LNCaP clone FGC (cell line): ENCODE data around the gene XCR1.
A peak's percentile ranks its signal among the peaks of the same experiment; 100 is the strongest.

Experiments
- DNase-seq: peaks from one replicate; pipeline ENCODE4 v3.0.0-alpha.2; 2011; ENCODE audit warnings: low read depth
- H3K4me3 ChIP-seq: 2 replicates; pipeline ENCODE4 v1.5.1; 2011; ENCODE audit warnings: mild to moderate bottlenecking, low read depth, low read length, control low read depth
- TF ChIP-seq, protein P1 (sequence below): IDR thresholded peaks from 2 replicates; pipeline ENCODE4 v1.5.1; 2012; ENCODE audit warnings: mild to moderate bottlenecking; ENCODE audit not compliant: control insufficient read depth, insufficient read depth; ENCODE audit errors: extremely low read depth

Gene XCR1

DNA sequence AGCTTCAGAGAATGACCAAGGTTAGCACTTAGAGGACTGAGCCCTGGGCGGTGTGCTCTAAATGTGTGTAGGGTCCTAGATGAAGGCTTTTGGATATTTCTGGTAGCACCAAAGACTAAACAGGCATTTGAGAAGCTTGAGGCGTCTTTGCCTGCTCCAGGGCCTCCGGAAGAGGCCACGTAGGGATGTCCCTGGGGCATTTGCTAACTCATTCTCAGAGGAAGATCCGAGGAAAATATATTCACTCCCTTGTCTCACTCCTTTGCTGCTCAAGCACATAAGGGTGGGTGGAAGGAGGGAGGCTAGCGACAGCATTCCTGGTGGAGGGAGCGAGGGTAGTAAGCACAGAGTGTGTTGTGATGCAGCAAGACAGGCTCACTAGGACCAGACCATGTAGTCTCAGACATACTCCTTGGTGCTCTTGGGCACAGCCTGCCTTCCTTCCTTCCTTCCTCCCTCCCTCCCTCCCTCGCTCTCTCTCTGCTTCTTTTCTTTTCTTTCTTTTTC is 38.5 kb upstream of the XCR1 start:
- TF ChIP-seq, protein P1, sequence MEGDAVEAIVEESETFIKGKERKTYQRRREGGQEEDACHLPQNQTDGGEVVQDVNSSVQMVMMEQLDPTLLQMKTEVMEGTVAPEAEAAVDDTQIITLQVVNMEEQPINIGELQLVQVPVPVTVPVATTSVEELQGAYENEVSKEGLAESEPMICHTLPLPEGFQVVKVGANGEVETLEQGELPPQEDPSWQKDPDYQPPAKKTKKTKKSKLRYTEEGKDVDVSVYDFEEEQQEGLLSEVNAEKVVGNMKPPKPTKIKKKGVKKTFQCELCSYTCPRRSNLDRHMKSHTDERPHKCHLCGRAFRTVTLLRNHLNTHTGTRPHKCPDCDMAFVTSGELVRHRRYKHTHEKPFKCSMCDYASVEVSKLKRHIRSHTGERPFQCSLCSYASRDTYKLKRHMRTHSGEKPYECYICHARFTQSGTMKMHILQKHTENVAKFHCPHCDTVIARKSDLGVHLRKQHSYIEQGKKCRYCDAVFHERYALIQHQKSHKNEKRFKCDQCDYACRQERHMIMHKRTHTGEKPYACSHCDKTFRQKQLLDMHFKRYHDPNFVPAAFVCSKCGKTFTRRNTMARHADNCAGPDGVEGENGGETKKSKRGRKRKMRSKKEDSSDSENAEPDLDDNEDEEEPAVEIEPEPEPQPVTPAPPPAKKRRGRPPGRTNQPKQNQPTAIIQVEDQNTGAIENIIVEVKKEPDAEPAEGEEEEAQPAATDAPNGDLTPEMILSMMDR: no peak
- DNase-seq: no peak
- no peak overlapping the region for H3K4me3 ChIP-seq

DNA sequence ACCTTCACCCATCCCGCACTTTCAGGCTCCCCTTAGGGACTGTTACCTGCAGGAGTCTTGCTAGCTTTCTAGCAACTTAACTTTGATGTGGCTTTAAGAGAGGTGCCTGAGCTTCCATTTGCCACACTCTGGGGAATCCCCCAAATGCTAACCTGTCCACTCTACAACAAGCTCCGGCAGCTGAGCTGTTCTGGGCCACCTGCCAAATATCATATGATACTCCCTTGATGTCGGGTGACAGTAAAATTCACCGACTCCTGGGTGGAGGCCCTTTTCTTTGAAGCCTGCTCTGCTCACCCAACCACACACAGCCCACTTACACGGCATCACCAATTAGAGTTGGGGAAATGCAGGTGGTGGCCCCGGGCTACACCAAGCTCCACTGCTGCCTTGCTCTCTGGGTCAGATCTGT is 38.0 kb upstream of the XCR1 start:
- TF ChIP-seq, protein P1: no peak
- peak; percentile 51 for DNase-seq

DNA sequence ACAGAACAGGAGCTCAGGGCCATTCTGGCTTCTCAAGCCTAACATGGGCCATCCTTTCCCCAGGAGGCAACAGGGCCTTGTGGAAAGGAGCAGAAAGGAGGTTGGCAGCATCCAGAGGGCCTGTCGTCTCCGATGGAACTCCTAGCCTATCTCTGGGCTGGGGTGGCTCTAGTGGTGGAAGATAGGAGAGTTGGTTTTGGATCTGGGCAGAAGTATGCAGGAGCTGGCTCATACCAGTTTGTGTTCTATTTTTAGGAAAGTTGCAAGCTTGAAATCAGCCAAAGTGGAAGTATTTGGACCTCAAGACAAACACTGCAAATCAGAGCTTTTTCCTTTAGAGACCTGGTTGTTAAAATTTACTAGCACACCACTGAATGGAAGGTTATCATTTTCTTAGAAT is 35.4 kb upstream of the XCR1 start:
- no peak overlapping the region for H3K4me3 ChIP-seq
- TF ChIP-seq, protein P1: no peak
- DNase-seq: no peak

More for the DNA sequence above, 38.0 kb upstream of the XCR1 start:
- no peak overlapping the region for H3K4me3 ChIP-seq

DNA sequence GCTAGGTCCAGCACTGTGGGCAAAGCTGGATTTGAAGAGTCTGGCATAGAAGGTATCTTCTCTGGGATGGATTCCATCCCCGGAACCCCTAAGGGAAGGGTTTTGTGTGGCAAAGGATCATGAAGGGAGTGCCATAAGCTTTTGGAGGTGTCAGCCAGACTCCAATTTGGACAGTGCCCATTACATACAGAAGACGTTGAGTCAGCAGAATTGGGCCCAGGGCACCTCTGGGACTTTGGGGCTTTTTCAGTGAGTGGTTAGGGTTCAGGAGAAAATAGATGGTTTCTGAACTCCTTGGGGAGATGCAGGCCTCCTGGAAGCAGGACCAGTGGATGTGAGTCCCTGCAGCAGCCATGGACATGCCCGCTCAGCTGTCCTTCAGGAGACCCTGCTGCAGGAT is 34.6 kb upstream of the XCR1 start:
- H3K4me3 ChIP-seq: no peak overlapping the region
- TF ChIP-seq, protein P1: no peak
- DNase-seq: no peak

- no peak overlapping the region for H3K4me3 ChIP-seq
- TF ChIP-seq, protein P1: no peak
- DNase-seq: no peak
These were observed 33.9 kb upstream of the XCR1 start for GRCh38 chr3:46061108-46061720.

- no peak for DNase-seq
- TF ChIP-seq, protein P1: no peak
- H3K4me3 ChIP-seq: no peak overlapping the region
These were observed 33.3 kb upstream of the XCR1 start for GRCh38 chr3:46060551-46060950.

GRCh38 chr3:46059432-46059831 is 32.1 kb upstream of the XCR1 start:
- H3K4me3 ChIP-seq: no peak overlapping the region
- TF ChIP-seq, protein P1: no peak
- no peak for DNase-seq
